ENCODE measurements around the gene CADPS.

The CADPS gene

GRCh38 chr3:62873761-62874710 lies 1.2 kb downstream of the CADPS start:
- H3K4me3 ChIP-seq (ENCODE audit: low read depth, low read length) = peak overlapping the region; percentile 80

DNA sequence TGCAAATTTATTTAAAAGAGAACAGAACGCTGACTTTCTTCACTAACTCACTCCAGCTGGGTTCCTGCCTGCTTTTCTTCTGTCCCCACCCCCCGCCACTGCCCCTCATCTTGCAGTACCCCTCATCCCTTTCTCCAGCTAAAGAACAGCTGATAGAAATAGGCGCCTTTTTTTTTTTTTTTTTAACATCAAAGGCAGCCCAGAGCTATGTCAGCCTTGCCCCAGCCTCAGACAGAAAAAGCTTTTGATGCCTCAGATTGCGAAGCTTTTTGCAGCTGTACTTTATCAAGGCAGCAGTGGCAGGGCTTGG lies 1.8 kb downstream of the CADPS start:
- peak overlapping the region; percentile 9 for H3K4me3 ChIP-seq (ENCODE audit: low read depth, low read length)

DNA sequence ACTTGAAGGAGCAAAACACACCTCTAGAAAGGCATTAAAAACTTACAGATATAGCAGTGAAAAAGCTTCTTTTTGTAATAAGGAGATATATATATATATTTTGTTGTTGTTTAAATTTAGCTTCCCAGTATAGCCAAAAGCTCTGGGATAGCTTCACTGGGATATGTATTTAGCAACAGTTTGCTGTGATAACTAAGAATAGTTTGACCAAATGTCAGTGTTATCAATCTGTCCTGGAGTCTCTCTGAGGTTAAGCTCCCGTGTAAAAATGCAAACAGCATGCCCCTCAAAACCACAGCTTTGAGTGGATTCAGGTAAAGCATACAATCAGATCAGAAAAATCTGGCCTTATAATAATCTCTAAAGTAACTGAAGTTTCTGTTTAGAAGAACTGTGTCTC lies 2.9 kb downstream of the CADPS start:
- H3K4me3 ChIP-seq (ENCODE audit: low read depth, low read length) = no peak overlapping the region

DNA sequence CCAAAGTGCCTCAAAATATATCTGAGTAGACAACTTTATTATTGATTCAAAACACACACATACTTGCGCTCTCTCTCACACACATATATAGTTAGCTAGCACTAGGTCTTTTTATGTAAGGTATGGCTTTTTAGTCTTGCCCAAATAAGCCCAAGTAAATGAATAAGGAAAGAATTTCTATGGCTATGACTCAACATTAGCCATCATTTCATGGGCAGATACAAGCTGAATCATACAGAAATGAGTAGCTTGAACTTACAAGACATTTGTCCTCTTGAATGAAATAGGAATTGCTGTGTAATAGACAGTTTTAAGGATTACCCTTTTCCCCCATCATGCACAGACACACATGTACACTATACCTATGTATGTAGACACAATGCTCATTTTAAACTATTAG lies 4.9 kb downstream of the CADPS start:
- no peak overlapping the region for H3K4me3 ChIP-seq (ENCODE audit: low read depth, low read length)

DNA sequence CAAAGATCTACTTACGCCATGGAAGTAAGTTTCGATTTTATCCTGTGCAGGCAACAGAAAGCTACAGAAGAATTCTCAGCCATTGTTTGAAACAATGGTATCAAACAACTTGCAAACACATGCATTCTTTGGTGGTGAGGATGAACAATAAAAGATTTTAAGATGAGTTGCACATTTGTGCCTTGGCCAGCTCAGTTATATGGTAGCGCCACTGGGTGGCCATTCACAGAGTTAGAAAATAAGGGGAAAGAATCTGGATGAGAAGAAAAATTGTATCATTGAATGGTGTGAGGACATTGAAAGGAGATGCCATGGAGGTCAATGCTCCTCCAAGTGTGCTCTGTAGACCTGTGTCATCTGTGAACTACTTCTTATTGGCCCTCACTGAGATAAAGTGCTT lies 11.6 kb downstream of the CADPS start:
- H3K4me3 ChIP-seq (ENCODE audit: low read depth, low read length) = no peak overlapping the region

GRCh38 chr3:62859203-62859791 lies 15.9 kb downstream of the CADPS start:
- no peak overlapping the region for H3K4me3 ChIP-seq (ENCODE audit: low read depth, low read length)

- no peak overlapping the region for H3K4me3 ChIP-seq (ENCODE audit: low read depth, low read length)
These were observed 29.2 kb downstream of the CADPS start for GRCh38 chr3:62845996-62846395.

- H3K4me3 ChIP-seq (ENCODE audit: low read depth, low read length) = no peak overlapping the region
These were observed 31.7 kb downstream of the CADPS start for GRCh38 chr3:62843508-62843907.

- H3K4me3 ChIP-seq (ENCODE audit: low read depth, low read length) = no peak overlapping the region
These were observed 35.5 kb downstream of the CADPS start for GRCh38 chr3:62839748-62840147.

GRCh38 chr3:62837145-62837787 lies 38.0 kb downstream of the CADPS start:
- no peak overlapping the region for H3K4me3 ChIP-seq (ENCODE audit: low read depth, low read length)

DNA sequence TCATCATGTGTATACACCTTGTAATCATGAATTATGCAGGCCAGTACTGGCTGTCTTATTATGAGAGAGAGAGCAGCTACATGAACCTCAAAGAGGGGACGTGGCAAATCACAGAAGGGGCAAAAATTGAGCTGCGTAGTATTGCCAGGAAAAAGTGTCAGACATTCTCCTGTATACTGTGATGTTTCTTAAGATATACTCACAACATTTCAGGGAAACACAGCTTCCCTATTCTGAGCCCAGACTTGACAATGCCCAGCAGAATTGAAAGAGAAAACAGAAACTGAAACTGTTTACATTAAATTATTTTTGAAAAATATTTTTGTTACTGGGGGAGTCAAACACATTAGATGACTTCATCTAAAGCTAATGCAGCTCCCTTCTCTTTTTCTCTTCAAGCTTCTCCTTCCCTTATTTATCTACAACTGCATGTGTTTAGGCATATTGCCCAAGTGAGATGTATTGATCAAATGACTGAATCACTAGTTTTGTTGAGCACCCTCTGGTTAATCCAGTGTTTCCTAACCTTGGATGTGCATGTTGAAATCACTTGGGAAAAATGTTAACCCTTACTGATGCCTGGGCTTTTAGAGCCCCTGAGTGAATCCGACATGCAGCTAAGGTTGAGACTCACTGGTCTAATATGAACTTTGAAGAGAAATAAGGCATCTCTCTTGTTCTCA lies 39.5 kb downstream of the CADPS start:
- H3K4me3 ChIP-seq (ENCODE audit: low read depth, low read length) = no peak overlapping the region

- H3K4me3 ChIP-seq (ENCODE audit: low read depth, low read length) = no peak overlapping the region
These were observed 41.7 kb downstream of the CADPS start for GRCh38 chr3:62833538-62833937.

DNA sequence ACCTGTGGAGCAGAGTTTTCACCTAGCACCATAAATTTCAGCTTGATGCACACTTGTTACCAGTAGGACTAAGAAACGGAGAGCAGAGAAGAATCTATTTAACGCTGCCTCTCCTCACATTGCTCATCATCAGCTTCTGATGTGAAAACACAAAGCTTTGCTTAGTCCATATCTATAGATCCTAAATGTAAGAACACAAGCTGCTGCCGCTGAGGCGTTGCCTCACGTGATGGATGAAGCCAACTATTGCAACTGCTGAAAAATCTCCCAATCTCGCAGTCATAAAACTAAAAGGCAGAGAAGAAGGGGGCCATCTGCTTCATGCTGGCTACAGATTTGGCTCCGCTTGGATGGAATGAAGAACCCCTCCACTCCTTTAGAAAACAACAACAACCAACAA lies 42.7 kb downstream of the CADPS start:
- no peak overlapping the region for H3K4me3 ChIP-seq (ENCODE audit: low read depth, low read length)

DNA sequence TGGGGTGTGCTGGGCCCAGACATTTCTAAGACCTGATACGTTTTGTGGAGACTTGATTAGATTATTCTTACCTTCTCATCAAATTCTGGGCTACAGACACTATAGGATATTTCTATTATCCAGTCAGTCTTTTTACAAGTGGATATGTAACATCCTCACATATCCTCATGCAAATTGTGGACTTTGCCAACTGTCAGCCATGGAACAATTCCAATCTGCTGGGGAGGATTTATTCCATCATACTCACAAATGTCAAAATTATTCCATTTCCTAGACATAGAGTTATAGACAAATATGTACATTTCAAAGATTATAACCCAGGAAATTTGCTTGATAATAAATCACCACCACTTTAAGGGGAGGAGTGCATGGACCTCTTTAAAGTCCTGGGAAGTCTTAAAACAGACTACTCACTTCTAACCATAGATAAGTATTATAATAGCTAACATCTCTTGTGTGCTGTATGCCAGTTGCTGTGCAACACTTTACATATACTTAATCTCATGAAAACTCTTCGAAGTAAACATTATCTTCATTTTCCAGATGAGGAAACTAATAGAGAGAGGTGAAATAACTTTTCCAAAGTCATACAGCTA lies 44.4 kb downstream of the CADPS start:
- H3K4me3 ChIP-seq (ENCODE audit: low read depth, low read length) = no peak overlapping the region

DNA sequence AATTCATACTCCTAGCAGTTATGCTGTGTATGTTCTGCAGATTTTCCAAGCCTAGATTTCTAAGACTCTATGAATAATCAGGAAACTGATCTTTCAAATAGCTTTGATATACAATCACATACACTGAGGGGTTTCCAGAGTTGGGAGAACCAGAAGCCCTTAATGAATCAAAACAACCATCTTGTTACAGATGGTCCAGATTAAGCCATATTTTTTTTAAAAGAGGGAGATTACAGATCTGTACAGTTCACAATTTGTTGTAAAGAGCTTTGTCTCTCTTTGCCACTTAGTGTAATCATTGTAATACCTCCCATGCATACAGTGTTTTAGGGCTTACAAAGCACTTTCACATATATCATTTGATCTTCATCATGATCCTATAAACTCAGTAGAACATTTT lies 47.7 kb downstream of the CADPS start:
- H3K4me3 ChIP-seq (ENCODE audit: low read depth, low read length) = no peak overlapping the region

- no peak overlapping the region for H3K4me3 ChIP-seq (ENCODE audit: low read depth, low read length)
These were observed 50.1 kb downstream of the CADPS start for GRCh38 chr3:62824965-62825592.

GRCh38 chr3:62823461-62824050 lies 51.7 kb downstream of the CADPS start:
- no peak overlapping the region for H3K4me3 ChIP-seq (ENCODE audit: low read depth, low read length)

- H3K4me3 ChIP-seq (ENCODE audit: low read depth, low read length) = no peak overlapping the region
These were observed 52.3 kb downstream of the CADPS start for GRCh38 chr3:62822905-62823304.

GRCh38 chr3:62818347-62818746 lies 56.9 kb downstream of the CADPS start:
- no peak overlapping the region for H3K4me3 ChIP-seq (ENCODE audit: low read depth, low read length)

DNA sequence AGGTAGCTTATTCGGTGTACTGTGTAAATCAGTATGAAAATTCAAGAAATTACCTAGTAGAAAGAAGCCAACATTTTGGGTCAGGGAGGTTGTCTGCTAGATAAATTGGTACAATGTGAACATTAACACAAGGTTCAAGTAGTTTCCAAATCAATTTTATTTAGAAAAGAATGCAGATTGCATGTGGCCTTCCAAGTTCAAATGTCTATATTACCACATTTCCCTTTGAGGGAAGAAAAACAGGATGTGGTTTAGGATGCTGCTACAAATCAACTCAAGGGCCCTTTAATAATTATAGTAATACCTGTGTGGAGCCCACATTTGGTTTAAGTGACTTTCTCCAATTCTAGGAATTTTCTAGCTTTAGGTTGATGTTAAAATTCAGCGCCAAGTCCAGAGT lies 57.5 kb downstream of the CADPS start:
- no peak overlapping the region for H3K4me3 ChIP-seq (ENCODE audit: low read depth, low read length)
